HCT116 (cell line): ENCODE measurements around the gene FLT3. TPM values are rescaled to one million over a fixed set of nuclear protein-coding genes. Genes with fewer than 3 reads are reported as not detected.

ENCODE experiments used
- ATAC-seq: fragments of 200-7000 bp; cut with Tn5 transposase; 2 replicates; pipeline ENCODE4 v1.9.1; 2020; ENCODE audit warnings: mild to moderate bottlenecking, moderate library complexity
- BruUV-seq: library from RNA; stranded (reverse); fragments of 400-500 nt; replicated peaks from 2 replicates; lab custom pipeline; 2021; lab: Mats Ljungman, UMichigan
- CTCF ChIA-PET: fragments of 300-600 bp; sonication (Branson Sonifier 250); formaldehyde crosslinking; loops from one replicate; lab custom pipeline; 2021; ENCODE audit warnings: antibody characterized with exemption; lab: Charles Lee
- POLR2A ChIA-PET: fragments of 300-600, 350-600 bp; sonication (Branson Sonifier 250); formaldehyde crosslinking; loops from one replicate; lab custom pipeline; 2021; ENCODE audit warnings: antibody characterized with exemption; lab: Charles Lee
- RAD21 ChIA-PET, 2 experiments: fragments of 300-600 bp; sonication (Branson Sonifier 250); formaldehyde crosslinking; loops; one replicate each; lab custom pipeline; 2023; ENCODE audit warnings: low total read pairs in 2 of 2; ENCODE audit not compliant: uncharacterized antibody in 2 of 2, unreplicated experiment in 2 of 2, low non-redundant PET in 1 of 2; lab: Charles Lee
- DNase-seq: peaks from one replicate; pipeline ENCODE4 v3.0.0-alpha.2; 2010; ENCODE audit warnings: low read depth, low spot score
- H2AFZ ChIP-seq: fragments of 200-600 bp; shearing (Covaris generic), sonication (generic); 2 replicates; pipeline ENCODE4 v1.6.1; 2017; ENCODE audit warnings: low read depth, mixed run types, mixed read lengths, antibody characterized with exemption, low read length; ENCODE audit not compliant: poor library complexity, severe bottlenecking
- H3K27ac ChIP-seq: 2 replicates; pipeline ENCODE4 v1.5.1; 2012; ENCODE audit warnings: low read depth, low read length
- H3K27me3 ChIP-seq: fragments of 200-600 bp; sonication (generic); 2 replicates; pipeline ENCODE4 v1.6.1; 2016; ENCODE audit warnings: mixed run types, low read length, mixed read lengths; ENCODE audit not compliant: insufficient read depth
- H3K36me3 ChIP-seq, 2 experiments: fragments of 200-500 bp in 1 of 2; fragments of 200-600 bp in 1 of 2; sonication (Bioruptor generic) in 1 of 2; sonication (generic) in 1 of 2; 2 replicates each; pipeline versions ENCODE4 v1.5.1 to v1.6.1; 2014 to 2016; ENCODE audit warnings: low read length in 2 of 2, inconsistent platforms in 1 of 2, mixed read lengths in 1 of 2, mixed run types in 1 of 2; ENCODE audit not compliant: insufficient read depth in 2 of 2, control insufficient read depth in 1 of 2
- H3K4me1 ChIP-seq, 2 experiments: fragments of 200-600 bp in 1 of 2; sonication (generic) in 1 of 2; 2 replicates each; pipeline versions ENCODE4 v1.5.1 to v1.6.1; 2012 to 2017; ENCODE audit warnings: low read length in 2 of 2, inconsistent platforms in 1 of 2, mild to moderate bottlenecking in 1 of 2, mixed read lengths in 1 of 2, mixed run types in 1 of 2, moderate library complexity in 1 of 2; ENCODE audit not compliant: insufficient read depth in 2 of 2, control insufficient read depth in 1 of 2
- H3K4me2 ChIP-seq: fragments of 200-600 bp; sonication (generic); 2 replicates; pipeline ENCODE4 v1.6.1; 2017; ENCODE audit warnings: mixed run types, low read length, mixed read lengths
- H3K4me3 ChIP-seq, 2 experiments: fragments of 200-600 bp in 1 of 2; sonication (generic) in 1 of 2; replicated peaks in 1 of 2; 2 replicates each; pipeline ENCODE4 v1.5.1; 2011 to 2016; ENCODE audit warnings: low read length in 2 of 2, control low read depth in 1 of 2, low read depth in 1 of 2, mild to moderate bottlenecking in 1 of 2, mixed read lengths in 1 of 2, mixed run types in 1 of 2
- H3K79me2 ChIP-seq: fragments of 200-600 bp; sonication (generic); 2 replicates; pipeline ENCODE4 v1.6.1; 2017; ENCODE audit warnings: mild to moderate bottlenecking, mixed run types, low read length, moderate library complexity, mixed read lengths; ENCODE audit not compliant: insufficient read depth
- H3K9ac ChIP-seq: fragments of 200-600 bp; sonication (generic); 2 replicates; pipeline ENCODE4 v1.6.1; 2016; ENCODE audit warnings: low read length, mixed read lengths
- H3K9me2 ChIP-seq: fragments of 200-600 bp; sonication (generic), shearing (Covaris generic); 2 replicates; pipeline ENCODE4 v1.6.1; 2017; ENCODE audit warnings: mixed run types, mild to moderate bottlenecking, moderate library complexity; ENCODE audit not compliant: insufficient read depth
- H3K9me3 ChIP-seq, 2 experiments: fragments of 200-500 bp in 1 of 2; fragments of 200-600 bp in 1 of 2; sonication (Bioruptor generic) in 1 of 2; sonication (generic) in 1 of 2; 2 replicates each; pipeline ENCODE4 v1.6.1; 2014 to 2017; ENCODE audit warnings: low read length in 2 of 2, mixed read lengths in 2 of 2, inconsistent platforms in 1 of 2, low read depth in 1 of 2, mild to moderate bottlenecking in 1 of 2, mixed run types in 1 of 2, moderate library complexity in 1 of 2; ENCODE audit not compliant: control insufficient read depth in 1 of 2, insufficient read depth in 1 of 2
- H4K20me1 ChIP-seq: fragments of 200-600 bp; sonication (generic), shearing (Covaris generic); 2 replicates; pipeline ENCODE4 v1.6.1; 2017; ENCODE audit warnings: mixed run types, mild to moderate bottlenecking, moderate library complexity; ENCODE audit not compliant: insufficient read depth
- CBX3 ChIP-seq: IDR thresholded peaks from 2 replicates; pipeline ENCODE4 v1.6.1; 2012; ENCODE audit warnings: low read depth
- EGR1 ChIP-seq: IDR thresholded peaks from 2 replicates; pipeline ENCODE4 v1.6.1; 2012; ENCODE audit warnings: low read depth
- JUND ChIP-seq: IDR thresholded peaks from 2 replicates; pipeline ENCODE4 v1.6.1; 2012
- YY1 ChIP-seq: IDR thresholded peaks from 2 replicates; pipeline ENCODE4 v1.6.1; 2011; ENCODE audit warnings: low read length, low read depth, moderate library complexity, mild to moderate bottlenecking; ENCODE audit not compliant: insufficient replicate concordance; ENCODE audit errors: extremely low read depth
- ZBTB33 ChIP-seq: IDR thresholded peaks from 2 replicates; pipeline ENCODE4 v1.6.1; 2011; ENCODE audit warnings: mild to moderate bottlenecking, low read length, moderate library complexity; ENCODE audit not compliant: insufficient replicate concordance; ENCODE audit errors: extremely low read depth
- ZNF274 ChIP-seq: fragments of 200-500 bp; sonication (Bioruptor generic); IDR thresholded peaks from 2 replicates; pipeline ENCODE4 v1.6.1; 2014; ENCODE audit warnings: mild to moderate bottlenecking, low read depth, low read length, inconsistent platforms
- intact Hi-C: fragments of 100-400 bp; cut with micrococcal nuclease; formaldehyde crosslinking; loops from 2 replicates; pipeline ENCODE4 v1.10.0; 2022
- total RNA-seq: library from RNA; stranded (reverse); gene quantifications from one replicate; pipeline ENCODE4 v1.2.1, GENCODE V29; 2021; ENCODE audit not compliant: unreplicated experiment
- TF ChIP-seq, protein P1 (sequence below): IDR thresholded peaks from 2 replicates; pipeline ENCODE4 v1.6.1; 2012

The FLT3 gene
- total RNA-seq, 1 experiment from 2014 or later: 0.17 TPM

GRCh38 chr13:27965343-27965739 is 135.0 kb downstream of the FLT3 start:
- POLR2A ChIA-PET: no interaction called here
- intact Hi-C loops: loop anchor here (5.0 kb wide), 1 partner anchor 583 kb away; no protein-coding TSS in a partner anchor
- peaks cover 40% of the 10 kb centered on the region for H3K79me2 ChIP-seq
- peaks cover 0 to 4% of the 10 kb centered on the region in 2 experiments; a peak in 1 of 4 replicates for H3K36me3 ChIP-seq
- CTCF ChIA-PET: interaction anchor here (1.9 to 2.1 kb wide), 2 partner anchors 12 to 139 kb away, joined by 5 to 7 read pairs; no protein-coding TSS in a partner anchor
- no peaks in the 10 kb centered on the region for H3K9me2 ChIP-seq
- H3K4me1 ChIP-seq: peaks cover 6 to 23% of the 10 kb centered on the region in 2 experiments; a peak in 3 of 4 replicates
- H3K27me3 ChIP-seq: no peaks in the 10 kb centered on the region
- RAD21 ChIA-PET: no interaction called here
- TF ChIP-seq YY1 (no peak), ZNF274 (no peak), JUND (no peak), EGR1 (no peak), ZBTB33 (no peak), CBX3 (no peak)
- TF ChIP-seq, protein P1, sequence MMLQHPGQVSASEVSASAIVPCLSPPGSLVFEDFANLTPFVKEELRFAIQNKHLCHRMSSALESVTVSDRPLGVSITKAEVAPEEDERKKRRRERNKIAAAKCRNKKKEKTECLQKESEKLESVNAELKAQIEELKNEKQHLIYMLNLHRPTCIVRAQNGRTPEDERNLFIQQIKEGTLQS: no peak
- no peak for ATAC-seq
- no peaks in the 10 kb centered on the region for H3K9me3 ChIP-seq
- no TSS peak for BruUV-seq
- H3K4me3 ChIP-seq: no peak overlapping the region
- no peak overlapping the region for H3K27ac ChIP-seq
- no peak overlapping the region for H3K9ac ChIP-seq
- no peaks in the 10 kb centered on the region for H4K20me1 ChIP-seq
- no peak overlapping the region for H2AFZ ChIP-seq
- no peak overlapping the region for H3K4me2 ChIP-seq
- DNase-seq: no peak
